HEK293T (cell line): ENCODE data around the gene CEP164.

Experiments used
- CTCF ChIA-PET: fragments of 350-600 bp; formaldehyde crosslinking; extraction: SDS; loops from one replicate; lab custom pipeline; 2021; ENCODE audit warnings: antibody characterized with exemption, inconsistent platforms; lab: Yijun Ruan, JAX
- POLR2A ChIA-PET: fragments of 350-600 bp; formaldehyde crosslinking; extraction: SDS; loops from one replicate; lab custom pipeline; 2020; ENCODE audit warnings: antibody characterized with exemption, inconsistent platforms; lab: Yijun Ruan, JAX
- DNase-seq: peaks from one replicate; pipeline ENCODE4 v3.0.0; 2012; ENCODE audit warnings: mixed read lengths; ENCODE audit errors: extremely low spot score
- ARNT ChIP-seq: fragments of 450-650 bp; IDR thresholded peaks from 2 replicates; pipeline ENCODE4 v1.6.1; 2017; ENCODE audit warnings: mild to moderate bottlenecking
- BHLHE40 ChIP-seq: fragments of 450-650 bp; IDR thresholded peaks from 2 replicates; pipeline ENCODE4 v1.6.1; 2016; ENCODE audit warnings: mild to moderate bottlenecking, moderate library complexity, borderline replicate concordance
- CTBP1 ChIP-seq: fragments of 450-650 bp; IDR thresholded peaks from 2 replicates; pipeline ENCODE4 v1.6.1; 2016; ENCODE audit warnings: borderline replicate concordance
- ELF4 ChIP-seq: fragments of 450-650 bp; IDR thresholded peaks from 2 replicates; pipeline ENCODE4 v1.6.1; 2017; ENCODE audit warnings: antibody characterized with exemption
- FOXA1 ChIP-seq: fragments of 450-650 bp; IDR thresholded peaks from 2 replicates; pipeline ENCODE4 v1.6.1; 2016; ENCODE audit warnings: mild to moderate bottlenecking
- FOXK2 ChIP-seq: fragments of 450-650 bp; IDR thresholded peaks from 2 replicates; pipeline ENCODE4 v1.6.1; 2016; ENCODE audit warnings: mild to moderate bottlenecking
- FOXM1 ChIP-seq: fragments of 450-650 bp; IDR thresholded peaks from 2 replicates; pipeline ENCODE4 v1.6.1; 2017; ENCODE audit warnings: mild to moderate bottlenecking, borderline replicate concordance
- HDGF ChIP-seq: fragments of 450-650 bp; IDR thresholded peaks from 2 replicates; pipeline ENCODE4 v1.6.1; 2017; ENCODE audit warnings: antibody characterized with exemption, borderline replicate concordance
- L3MBTL2 ChIP-seq: fragments of 450-650 bp; conservative IDR thresholded peaks from 2 replicates; pipeline ENCODE4 v1.6.1; 2016; ENCODE audit warnings: mild to moderate bottlenecking
- LEF1 ChIP-seq: fragments of 450-650 bp; IDR thresholded peaks from 2 replicates; pipeline ENCODE4 v1.6.1; 2017; ENCODE audit warnings: mild to moderate bottlenecking, borderline replicate concordance
- NFRKB ChIP-seq: fragments of 450-650 bp; IDR thresholded peaks from 2 replicates; pipeline ENCODE4 v1.6.1; 2016; ENCODE audit warnings: mild to moderate bottlenecking, moderate library complexity
- PKNOX1 ChIP-seq: fragments of 450-650 bp; IDR thresholded peaks from 2 replicates; pipeline ENCODE4 v1.6.1; 2016
- SP1 ChIP-seq: fragments of 450-650 bp; IDR thresholded peaks from 2 replicates; pipeline ENCODE4 v1.6.1; 2017
- SUZ12 ChIP-seq: fragments of 450-650 bp; IDR thresholded peaks from 2 replicates; pipeline ENCODE4 v1.6.1; 2016; ENCODE audit warnings: mild to moderate bottlenecking
- TARDBP ChIP-seq: fragments of 450-650 bp; IDR thresholded peaks from 2 replicates; pipeline ENCODE4 v1.6.1; 2016
- ZNF384 ChIP-seq: fragments of 450-650 bp; IDR thresholded peaks from 2 replicates; pipeline ENCODE4 v1.6.1; 2016

Gene CEP164

GRCh38 chr11:117345039-117345438, 17.4 kb downstream of the CEP164 start:
- ChIA-PET CTCF (interaction anchor here (0.9 kb wide), 1 partner anchor 11 kb away, joined by 3 read pairs; no protein-coding TSS in a partner anchor), POLR2A (no interaction called here)
- DNase-seq: no peak
- TF ChIP-seq PKNOX1 (no peak), FOXA1 (no peak), FOXK2 (no peak), SP1 (no peak), ARNT (no peak), NFRKB (no peak), SUZ12 (no peak), ZNF384 (no peak), CTBP1 (no peak), L3MBTL2 (no peak), FOXM1 (no peak), TARDBP (no peak), BHLHE40 (no peak), HDGF (no peak), LEF1 (no peak), ELF4 (no peak)

- ChIA-PET CTCF (no interaction called here), POLR2A (no interaction called here)
- DNase-seq: no peak
- no peak for TF ChIP-seq SUZ12
- no peak for TF ChIP-seq BHLHE40
- no peak for TF ChIP-seq FOXM1
Measured at GRCh38 chr11:117354550-117354949, 26.9 kb downstream of the CEP164 start.

GRCh38 chr11:117356126-117356890, 28.7 kb downstream of the CEP164 start:
- POLR2A ChIA-PET: no interaction called here
- TF ChIP-seq FOXM1 (no peak), BHLHE40 (no peak), PKNOX1 (no peak), LEF1 (no peak), L3MBTL2 (no peak), SUZ12 (no peak), HDGF (no peak), ARNT (no peak)
- DNase-seq: no peak
- CTCF ChIA-PET: no interaction called here

- DNase-seq: no peak
- ChIA-PET POLR2A (no interaction called here), CTCF (no interaction called here)
- TF ChIP-seq FOXM1 (no peak), ZNF384 (no peak), SP1 (no peak), CTBP1 (no peak), ARNT (no peak), SUZ12 (no peak), HDGF (no peak), ELF4 (no peak), LEF1 (no peak), NFRKB (no peak), PKNOX1 (no peak), L3MBTL2 (no peak), FOXK2 (no peak), FOXA1 (no peak), BHLHE40 (no peak), TARDBP (no peak)
Measured at GRCh38 chr11:117361432-117361831, 33.8 kb downstream of the CEP164 start.

GRCh38 chr11:117366248-117366647, 38.6 kb downstream of the CEP164 start:
- ChIA-PET CTCF (interaction anchor here (0.6 kb wide), 1 partner anchor 10 kb away, joined by 3 read pairs; no protein-coding TSS in a partner anchor), POLR2A (no interaction called here)
- TF ChIP-seq FOXM1 (no peak), TARDBP (no peak), SP1 (no peak), PKNOX1 (no peak), FOXK2 (no peak), FOXA1 (no peak)
- no peak for DNase-seq

- CTCF ChIA-PET: interaction anchor here (0.6 kb wide), 1 partner anchor 9 kb away, joined by 3 read pairs; no protein-coding TSS in a partner anchor
- POLR2A ChIA-PET: no interaction called here
Measured at GRCh38 chr11:117366875-117367274, 39.2 kb downstream of the CEP164 start.

More at GRCh38 chr11:117366875-117367274, 39.2 kb downstream of the CEP164 start:
- DNase-seq: no peak
- TF ChIP-seq SUZ12 (no peak), PKNOX1 (no peak), CTBP1 (no peak), ARNT (no peak), ZNF384 (no peak), FOXA1 (no peak), SP1 (no peak), NFRKB (no peak), FOXM1 (no peak), FOXK2 (no peak), TARDBP (no peak)
